A549 (cell line): ENCODE data around the gene USP13. TPM values are rescaled to one million over a fixed set of nuclear protein-coding genes. Genes with fewer than 3 reads are reported as not detected.
A peak's percentile ranks its signal among the peaks of the same experiment; 100 is the strongest.

ENCODE experiments used
- ATAC-seq, 2 experiments: fragments of 200-7000 bp in 1 of 2; fragments of >200 bp in 1 of 2; cut with Nextera tagmentation in 1 of 2; cut with Tn5 transposase in 1 of 2; 3 replicates each; pipeline versions ENCODE4 v1.8.0 to v1.9.1; 2018 to 2020; ENCODE audit warnings: mild to moderate bottlenecking in 1 of 2, moderate library complexity in 1 of 2
- CTCF ChIA-PET: fragments of 300-600 bp; sonication (Branson Sonifier 250); formaldehyde crosslinking; extraction: SDS; loops from one replicate; lab custom pipeline; 2021; ENCODE audit warnings: antibody characterized with exemption, inconsistent platforms; lab: Yijun Ruan, JAX
- POLR2A ChIA-PET: fragments of 350-600 bp; formaldehyde crosslinking; extraction: SDS; loops from one replicate; lab custom pipeline; 2021; ENCODE audit warnings: antibody characterized with exemption, inconsistent platforms; lab: Yijun Ruan, JAX
- DNase-seq, 2 experiments: peaks; one replicate each; pipeline versions ENCODE4 v3.0.0 to v3.0.0-alpha.2; 2011 to 2016; ENCODE audit warnings: low read depth in 1 of 2, low spot score in 1 of 2
- FAIRE-seq: peaks from 2 replicates; lab custom pipeline; 2011; peaks lifted over from hg19 to GRCh38; lab: Jason Lieb, UNC
- H3K27ac ChIP-seq, 2 experiments: fragments of >200 bp; sonication (Bioruptor Twin); formaldehyde crosslinking; 3 replicates each; pipeline ENCODE4 v1.5.1; 2016 to 2017
- H3K4me1 ChIP-seq: fragments of >200 bp; sonication (Bioruptor Twin); formaldehyde crosslinking; 3 replicates; pipeline ENCODE4 v1.6.1; 2016
- H3K4me2 ChIP-seq: fragments of >200 bp; sonication (Bioruptor Twin); formaldehyde crosslinking; 3 replicates; pipeline ENCODE4 v1.6.1; 2016
- H3K4me3 ChIP-seq: fragments of >200 bp; sonication (Bioruptor Twin); formaldehyde crosslinking; 3 replicates; pipeline ENCODE4 v1.5.1; 2016
- H3K9me3 ChIP-seq: fragments of >200 bp; sonication (Bioruptor Twin); formaldehyde crosslinking; 3 replicates; pipeline ENCODE4 v1.6.1; 2016
- CBX2 ChIP-seq: fragments of 200-600 bp; sonication (generic); IDR thresholded peaks from 2 replicates; pipeline ENCODE4 v1.6.1; 2016; ENCODE audit warnings: low read depth, mild to moderate bottlenecking, borderline replicate concordance
- CEBPB ChIP-seq, 2 experiments: fragments of >200 bp in 1 of 2; sonication (Bioruptor Twin) in 1 of 2; formaldehyde crosslinking in 1 of 2; IDR thresholded peaks; 2 replicates each; pipeline ENCODE4 v1.6.1; 2012 to 2016
- CHD2 ChIP-seq: fragments of 150-350 bp; IDR thresholded peaks from 2 replicates; pipeline ENCODE4 v1.6.1; 2014; ENCODE audit warnings: low read length; ENCODE audit not compliant: partially characterized antibody
- E2F6 ChIP-seq: IDR thresholded peaks from 2 replicates; pipeline ENCODE4 v1.6.1; 2012; ENCODE audit warnings: low read depth, borderline replicate concordance
- EHMT2 ChIP-seq: fragments of 200-600 bp; sonication (generic); IDR thresholded peaks from 2 replicates; pipeline ENCODE4 v1.6.1; 2016; ENCODE audit warnings: antibody characterized with exemption, low read depth, mild to moderate bottlenecking, moderate library complexity
- FOSL2 ChIP-seq, 2 experiments: fragments of 450-650 bp in 1 of 2; fragments of >200 bp in 1 of 2; sonication (Bioruptor Twin) in 1 of 2; formaldehyde crosslinking; IDR thresholded peaks; 2 replicates each; pipeline versions ENCODE4 v1.5.0 to v1.6.1; 2016 to 2020; ENCODE audit warnings: mild to moderate bottlenecking in 1 of 2, moderate library complexity in 1 of 2
- MAFK ChIP-seq: fragments of 450-650 bp; IDR thresholded peaks from 2 replicates; pipeline ENCODE4 v1.6.1; 2014; ENCODE audit not compliant: partially characterized antibody
- RAD21 ChIP-seq, 2 experiments: fragments of >200 bp in 1 of 2; sonication (Bioruptor Twin) in 1 of 2; formaldehyde crosslinking in 1 of 2; IDR thresholded peaks in 1 of 2; conservative IDR thresholded peaks in 1 of 2; 2 replicates in 1 of 2; 3 replicates in 1 of 2; pipeline ENCODE4 v1.6.1; 2012 to 2018; ENCODE audit warnings: inconsistent platforms in 1 of 2
- TFCP2L1 ChIP-seq: fragments of 250-450 bp; sonication (Bioruptor Pico); IDR thresholded peaks from 2 replicates; pipeline ENCODE4 v1.5.0; 2021; ENCODE audit warnings: mild to moderate bottlenecking
- WGBS: methylation state at CpG from one replicate; pipeline ENCODE4 v1.1.6; 2017; ENCODE audit errors: missing lambda C conversion rate; 5-methylcytosine and 5-hydroxymethylcytosine counted together
- polyA plus RNA-seq, 4 experiments: library from polyadenylated mRNA; depleted of rRNA in 3 of 4; stranded (reverse); fragments of >200 nt; fragmentation: RNase III in 1 of 4; extraction: RNeasy Plus Mini Kit Qiagen cat#74134 plus additional on column Dnase treatment in 1 of 4; gene quantifications; 2 replicates in 3 of 4; 3 replicates in 1 of 4; pipeline ENCODE4 v1.2.3, GENCODE V29; 2011 to 2017
- TF ChIP-seq, protein P1 (sequence below): fragments of 250-450 bp; sonication (Bioruptor Pico); IDR thresholded peaks from 2 replicates; pipeline ENCODE4 v1.5.0; 2021; ENCODE audit warnings: mild to moderate bottlenecking, moderate library complexity, borderline replicate concordance
- TF ChIP-seq, protein P2 (sequence below): fragments of >200 bp; sonication (Bioruptor Twin); formaldehyde crosslinking; IDR thresholded peaks from 3 replicates; pipeline ENCODE4 v1.5.1; 2016

Gene USP13
- polyA plus RNA-seq, 2 of the 4 experiments (the other 2 are of a cell fraction): 7.5 to 10.2 TPM

DNA sequence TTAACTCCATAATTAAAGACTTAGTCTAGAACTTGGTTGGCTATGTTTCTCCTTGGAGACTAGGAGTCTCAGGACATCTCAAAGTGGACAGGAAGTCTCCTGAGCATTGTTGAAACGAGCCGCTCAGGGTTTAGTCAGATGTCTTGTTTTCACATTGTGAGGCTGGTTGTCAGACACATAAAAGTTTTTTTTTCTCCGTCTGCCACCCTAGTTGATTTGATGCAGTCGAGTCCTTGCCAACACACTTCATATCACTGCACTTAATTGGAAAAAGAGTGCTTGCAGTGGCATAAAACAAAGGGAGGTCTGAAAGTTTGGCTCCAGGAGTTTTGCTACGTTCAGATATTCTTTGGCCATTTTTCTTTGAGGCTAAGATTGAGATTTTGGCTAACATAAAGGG is 92.9 kb downstream of the USP13 start (continued):
- TF ChIP-seq, protein P1, sequence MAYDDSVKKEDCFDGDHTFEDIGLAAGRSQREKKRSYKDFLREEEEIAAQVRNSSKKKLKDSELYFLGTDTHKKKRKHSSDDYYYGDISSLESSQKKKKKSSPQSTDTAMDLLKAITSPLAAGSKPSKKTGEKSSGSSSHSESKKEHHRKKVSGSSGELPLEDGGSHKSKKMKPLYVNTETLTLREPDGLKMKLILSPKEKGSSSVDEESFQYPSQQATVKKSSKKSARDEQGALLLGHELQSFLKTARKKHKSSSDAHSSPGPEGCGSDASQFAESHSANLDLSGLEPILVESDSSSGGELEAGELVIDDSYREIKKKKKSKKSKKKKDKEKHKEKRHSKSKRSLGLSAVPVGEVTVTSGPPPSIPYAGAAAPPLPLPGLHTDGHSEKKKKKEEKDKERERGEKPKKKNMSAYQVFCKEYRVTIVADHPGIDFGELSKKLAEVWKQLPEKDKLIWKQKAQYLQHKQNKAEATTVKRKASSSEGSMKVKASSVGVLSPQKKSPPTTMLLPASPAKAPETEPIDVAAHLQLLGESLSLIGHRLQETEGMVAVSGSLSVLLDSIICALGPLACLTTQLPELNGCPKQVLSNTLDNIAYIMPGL (CRISPR knock-in tag): no peak

GRCh38 chr3:179750720-179751328 is 98.0 kb downstream of the USP13 start:
- TF ChIP-seq CEBPB (IDR thresholded peaks at IDR 0.05) (no peak), E2F6 (no peak), RAD21 (conservative IDR thresholded peaks at IDR 0.05 in 1 of 2, IDR thresholded peaks at IDR 0.05 in 1 of 2) (peak; percentile 31 to 40; a peak in 4 of 5 replicates), CBX2 (no peak)
- TF ChIP-seq, protein P2, sequence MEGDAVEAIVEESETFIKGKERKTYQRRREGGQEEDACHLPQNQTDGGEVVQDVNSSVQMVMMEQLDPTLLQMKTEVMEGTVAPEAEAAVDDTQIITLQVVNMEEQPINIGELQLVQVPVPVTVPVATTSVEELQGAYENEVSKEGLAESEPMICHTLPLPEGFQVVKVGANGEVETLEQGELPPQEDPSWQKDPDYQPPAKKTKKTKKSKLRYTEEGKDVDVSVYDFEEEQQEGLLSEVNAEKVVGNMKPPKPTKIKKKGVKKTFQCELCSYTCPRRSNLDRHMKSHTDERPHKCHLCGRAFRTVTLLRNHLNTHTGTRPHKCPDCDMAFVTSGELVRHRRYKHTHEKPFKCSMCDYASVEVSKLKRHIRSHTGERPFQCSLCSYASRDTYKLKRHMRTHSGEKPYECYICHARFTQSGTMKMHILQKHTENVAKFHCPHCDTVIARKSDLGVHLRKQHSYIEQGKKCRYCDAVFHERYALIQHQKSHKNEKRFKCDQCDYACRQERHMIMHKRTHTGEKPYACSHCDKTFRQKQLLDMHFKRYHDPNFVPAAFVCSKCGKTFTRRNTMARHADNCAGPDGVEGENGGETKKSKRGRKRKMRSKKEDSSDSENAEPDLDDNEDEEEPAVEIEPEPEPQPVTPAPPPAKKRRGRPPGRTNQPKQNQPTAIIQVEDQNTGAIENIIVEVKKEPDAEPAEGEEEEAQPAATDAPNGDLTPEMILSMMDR: peak; percentile 36; the same call in 2 of the 3 replicates
- TF ChIP-seq, all 56 proteins: peak for 2
- Histone ChIP-seq H3K9me3 (no peaks in the 10 kb centered on the region), H3K4me1 (no peaks in the 10 kb centered on the region), H3K4me3 (no peak overlapping the region), H3K4me2 (no peak overlapping the region), H3K27ac (no peak overlapping the region)
- CTCF ChIA-PET: interaction anchor here (0.6 to 2.4 kb wide), 8 partner anchors 10 to 1949 kb away, joined by 3 to 7 read pairs (median 3); no protein-coding TSS in a partner anchor
- FAIRE-seq (no peak), ATAC-seq (peak; percentile 64 to 78; a peak in 5 of 6 replicates), DNase-seq (peak in 1 of 2 experiments; percentile 27)
- WGBS: 61% methylated on average over 6 of the region's 6 CpGs
- POLR2A ChIA-PET: no interaction called here

- Histone ChIP-seq H3K27ac (no peak overlapping the region), H3K4me2 (no peak overlapping the region), H3K4me1 (0 out of 3 replicates have a peak, but pooled peaks cover 3% of the 10 kb centered on the region), H3K9me3 (no peaks in the 10 kb centered on the region), H3K4me3 (no peak overlapping the region)
- WGBS: 57% methylated on average over 8 of the region's 8 CpGs
- CTCF ChIA-PET: interaction anchor here (1.5 kb wide), 1 partner anchor 10 kb away, joined by 6 read pairs; no protein-coding TSS in a partner anchor
- DNase-seq: peak; percentile 6 to 33
- peak; percentile 62 to 67; a peak in 4 of 6 replicates for ATAC-seq
- TF ChIP-seq MAFK (no peak), EHMT2 (no peak), CEBPB (IDR thresholded peaks at IDR 0.05) (0 out of 4 replicates have a peak, but pooled peaks of 1 of the 2 experiments have one; percentile 36), FOSL2 (IDR thresholded peaks at IDR 0.05) (0 out of 2 replicates have a peak, but pooled peaks have one; percentile 9), FOSL2 (CRISPR knock-in tag; IDR thresholded peaks at IDR 0.05) (peak; percentile 84), TFCP2L1 (CRISPR knock-in tag) (no peak), CHD2 (no peak)
- TF ChIP-seq, protein P1 (CRISPR knock-in tag): no peak
- TF ChIP-seq, all 56 proteins: peak for 2
- no peak for FAIRE-seq
- POLR2A ChIA-PET: no interaction called here
Measured at GRCh38 chr3:179760944-179761343, 108.1 kb downstream of the USP13 start.
